Liver (tissue), 9 donors: Measurements from ENCODE around the gene ZNF677. TPM values are rescaled to one million over a fixed set of nuclear protein-coding genes. Genes with fewer than 3 reads are reported as not detected.

Experiments
- DNase-seq: peaks from one replicate; pipeline ENCODE4 v3.0.0-alpha.2; 2017; ENCODE audit warnings: low spot score
- H3K27ac ChIP-seq, 2 donors: one replicate each; pipeline ENCODE4 v1.7.0; 2013; ENCODE audit warnings: inconsistent platforms in 2 of 2, low read length in 2 of 2, control low read depth in 1 of 2, low read depth in 1 of 2, mild to moderate bottlenecking in 1 of 2
- H3K27me3 ChIP-seq, 4 donors: one replicate each; pipeline versions ENCODE4 v1.6.1 to v1.7.0; 2013; ENCODE audit warnings: low read length in 3 of 4, inconsistent platforms in 1 of 4, mild to moderate bottlenecking in 1 of 4, moderate library complexity in 1 of 4; ENCODE audit not compliant: control insufficient read depth in 4 of 4, insufficient read depth in 4 of 4
- H3K36me3 ChIP-seq, 4 donors: one replicate each; pipeline versions ENCODE4 v1.6.1 to v1.7.0; 2013; ENCODE audit warnings: low read length in 3 of 4, mild to moderate bottlenecking in 3 of 4, low read depth in 1 of 4, moderate library complexity in 1 of 4; ENCODE audit not compliant: control insufficient read depth in 4 of 4, insufficient read depth in 3 of 4
- H3K4me1 ChIP-seq, 4 donors: one replicate each; pipeline versions ENCODE4 v1.6.1 to v1.7.0; 2013; ENCODE audit warnings: low read length in 3 of 4, mild to moderate bottlenecking in 3 of 4, moderate library complexity in 1 of 4; ENCODE audit not compliant: control insufficient read depth in 4 of 4, insufficient read depth in 4 of 4
- H3K4me3 ChIP-seq, 3 donors: one replicate each; pipeline versions ENCODE4 v1.6.1 to v1.7.0; 2013; ENCODE audit warnings: low read length in 3 of 3, control low read depth in 1 of 3, low read depth in 1 of 3, mild to moderate bottlenecking in 1 of 3
- H3K9ac ChIP-seq, 2 donors: one replicate each; pipeline ENCODE4 v1.7.0; 2013; ENCODE audit warnings: low read length in 2 of 2, mild to moderate bottlenecking in 2 of 2, moderate library complexity in 2 of 2, control low read depth in 1 of 2, low read depth in 1 of 2
- H3K9me3 ChIP-seq, 4 donors: one replicate each; pipeline versions ENCODE4 v1.6.1 to v1.7.0; 2013; ENCODE audit warnings: low read length in 3 of 4; ENCODE audit not compliant: control insufficient read depth in 4 of 4
- ATF3 ChIP-seq: IDR thresholded peaks from 2 replicates; pipeline ENCODE4 v1.6.1; 2016; ENCODE audit warnings: antibody characterized with exemption
- EGR1 ChIP-seq, 2 donors: IDR thresholded peaks; 2 replicates each; pipeline ENCODE4 v1.6.1; 2016 to 2018; ENCODE audit warnings: antibody characterized with exemption in 2 of 2, low read depth in 2 of 2
- FOXA2 ChIP-seq: IDR thresholded peaks from 2 replicates; pipeline ENCODE4 v1.6.1; 2016; ENCODE audit warnings: antibody characterized with exemption
- GABPA ChIP-seq, 2 donors: IDR thresholded peaks in 1 of 2; conservative IDR thresholded peaks in 1 of 2; 2 replicates each; pipeline ENCODE4 v1.6.1; 2016; ENCODE audit warnings: antibody characterized with exemption in 2 of 2, mild to moderate bottlenecking in 1 of 2, moderate library complexity in 1 of 2
- HNF4A ChIP-seq, 2 donors: conservative IDR thresholded peaks; 2 replicates each; pipeline ENCODE4 v1.6.1; 2016; ENCODE audit warnings: antibody characterized with exemption in 2 of 2, mild to moderate bottlenecking in 2 of 2
- HNF4G ChIP-seq: IDR thresholded peaks from 2 replicates; pipeline ENCODE4 v1.6.1; 2016; ENCODE audit warnings: antibody characterized with exemption
- RAD21 ChIP-seq, 2 donors: IDR thresholded peaks; 2 replicates each; pipeline ENCODE4 v1.6.1; 2016; ENCODE audit warnings: antibody characterized with exemption in 2 of 2, mild to moderate bottlenecking in 2 of 2
- RXRA ChIP-seq, 2 donors: IDR thresholded peaks; 2 replicates each; pipeline ENCODE4 v1.6.1; 2017 to 2018; ENCODE audit warnings: antibody characterized with exemption in 2 of 2, mild to moderate bottlenecking in 1 of 2
- TAF1 ChIP-seq: conservative IDR thresholded peaks from 2 replicates; pipeline ENCODE4 v1.6.1; 2016; ENCODE audit warnings: antibody characterized with exemption, mild to moderate bottlenecking
- ZBTB33 ChIP-seq: IDR thresholded peaks from 2 replicates; pipeline ENCODE4 v1.6.1; 2016; ENCODE audit warnings: antibody characterized with exemption
- WGBS: extraction: QIAGEN DNeasy Blood & Tissue Kit; methylation state at CpG from one replicate; pipeline ENCODE4 v1.1.7; 2013; 5-methylcytosine and 5-hydroxymethylcytosine counted together
- polyA plus RNA-seq, 2 donors: library from polyadenylated mRNA; stranded (reverse) in 1 of 2; unstranded in 1 of 2; fragments of 200-250 nt in 1 of 2; fragments of >200 nt in 1 of 2; fragmentation: Nextera tagmentation in 1 of 2; extraction: Ambion mirVana in 1 of 2; gene quantifications; one replicate each; pipeline versions ENCODE4 v1.2.1 to v1.2.3, GENCODE V29; 2013 to 2015
- total RNA-seq, 2 donors: library from RNA; depleted of rRNA; stranded (reverse); fragments of >200 nt; gene quantifications; one replicate each; pipeline ENCODE4 v1.2.3, GENCODE V29; 2014
- TF ChIP-seq, protein P1 (sequence below): fragments of 150-350 bp; IDR thresholded peaks from 2 replicates; pipeline ENCODE4 v1.5.1; 2017; ENCODE audit warnings: improper control_type of control experiment, low read depth, low read length; ENCODE audit not compliant: missing input control
- TF ChIP-seq, protein P2 (sequence below): IDR thresholded peaks from 2 replicates; pipeline ENCODE4 v1.6.1; 2016; ENCODE audit warnings: antibody characterized with exemption
- donor health status: healthy.
- donor health status: healthy.
- donor health status: healthy.
- donor health status: healthy.
- donor health status: healthy.

ZNF677 gene
- total and polyA plus RNA-seq, 4 donors: 1.0 to 6.8 (median 1.5) TPM

DNA sequence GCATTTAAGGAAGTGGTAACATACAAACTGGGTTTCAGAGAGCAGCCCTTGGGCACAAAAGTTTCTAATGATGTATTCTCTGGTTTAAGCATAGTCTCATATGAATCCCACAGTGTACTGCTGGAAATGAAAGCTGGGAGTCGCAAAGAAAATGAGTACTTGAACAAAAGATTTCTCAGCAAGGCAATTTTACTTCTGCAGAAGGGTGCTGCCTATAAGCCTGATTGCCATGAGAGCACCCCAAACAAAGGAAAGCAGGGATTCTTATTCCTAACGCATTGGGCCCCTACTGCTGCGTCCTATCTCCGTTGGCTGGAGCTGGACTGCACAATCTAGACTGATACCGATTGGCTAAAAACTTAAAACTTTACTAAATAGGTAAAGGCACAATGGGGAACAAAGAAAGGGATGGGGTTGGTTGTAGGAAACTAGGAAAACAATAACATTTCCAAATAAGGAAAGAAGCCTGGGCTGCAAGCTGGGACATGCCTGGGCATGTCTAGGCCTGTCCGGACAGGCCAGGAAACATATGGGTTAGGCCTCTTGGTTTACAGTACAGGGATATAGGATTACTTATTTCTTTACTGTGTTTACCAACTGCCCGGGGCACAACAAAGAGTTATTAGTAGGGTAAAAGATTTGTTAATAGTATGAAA lies 40.2 kb upstream of the ZNF677 start:
- DNase-seq: no peak
- H3K9ac ChIP-seq: no peak overlapping the region
- H3K9me3 ChIP-seq: peaks cover 17 to 39% (median 24%) of the 10 kb centered on the region in 4 donors
- WGBS: 69% methylated on average over 7 of the region's 7 CpGs
- no peaks in the 10 kb centered on the region for H3K27me3 ChIP-seq
- no peak overlapping the region for H3K27ac ChIP-seq
- peak overlapping the region in 1 of 3 donors; percentile 23 for H3K4me3 ChIP-seq
- TF ChIP-seq, protein P1, sequence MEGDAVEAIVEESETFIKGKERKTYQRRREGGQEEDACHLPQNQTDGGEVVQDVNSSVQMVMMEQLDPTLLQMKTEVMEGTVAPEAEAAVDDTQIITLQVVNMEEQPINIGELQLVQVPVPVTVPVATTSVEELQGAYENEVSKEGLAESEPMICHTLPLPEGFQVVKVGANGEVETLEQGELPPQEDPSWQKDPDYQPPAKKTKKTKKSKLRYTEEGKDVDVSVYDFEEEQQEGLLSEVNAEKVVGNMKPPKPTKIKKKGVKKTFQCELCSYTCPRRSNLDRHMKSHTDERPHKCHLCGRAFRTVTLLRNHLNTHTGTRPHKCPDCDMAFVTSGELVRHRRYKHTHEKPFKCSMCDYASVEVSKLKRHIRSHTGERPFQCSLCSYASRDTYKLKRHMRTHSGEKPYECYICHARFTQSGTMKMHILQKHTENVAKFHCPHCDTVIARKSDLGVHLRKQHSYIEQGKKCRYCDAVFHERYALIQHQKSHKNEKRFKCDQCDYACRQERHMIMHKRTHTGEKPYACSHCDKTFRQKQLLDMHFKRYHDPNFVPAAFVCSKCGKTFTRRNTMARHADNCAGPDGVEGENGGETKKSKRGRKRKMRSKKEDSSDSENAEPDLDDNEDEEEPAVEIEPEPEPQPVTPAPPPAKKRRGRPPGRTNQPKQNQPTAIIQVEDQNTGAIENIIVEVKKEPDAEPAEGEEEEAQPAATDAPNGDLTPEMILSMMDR: no peak
- TF ChIP-seq RAD21 (IDR thresholded peaks at IDR 0.05) (no peak), TAF1 (no peak), GABPA (IDR thresholded peaks at IDR 0.05 in 1 of 2, conservative IDR thresholded peaks at IDR 0.05 in 1 of 2) (no peak), ZBTB33 (no peak)
- TF ChIP-seq, protein P2, sequence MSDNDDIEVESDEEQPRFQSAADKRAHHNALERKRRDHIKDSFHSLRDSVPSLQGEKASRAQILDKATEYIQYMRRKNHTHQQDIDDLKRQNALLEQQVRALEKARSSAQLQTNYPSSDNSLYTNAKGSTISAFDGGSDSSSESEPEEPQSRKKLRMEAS: no peak
- no peaks in the 10 kb centered on the region for H3K36me3 ChIP-seq
- no peaks in the 10 kb centered on the region for H3K4me1 ChIP-seq

- no peak overlapping the region for H3K27ac ChIP-seq
- H3K4me3 ChIP-seq: peak overlapping the region in 1 of 3 donors; percentile 17
- no peak overlapping the region for H3K9ac ChIP-seq
- no peak for DNase-seq
- TF ChIP-seq HNF4G (no peak), FOXA2 (no peak), EGR1 (IDR thresholded peaks at IDR 0.05; ENCODE audit: low read depth in 2 of 2) (no peak), RXRA (IDR thresholded peaks at IDR 0.05) (no peak), HNF4A (conservative IDR thresholded peaks at IDR 0.05) (no peak), RAD21 (IDR thresholded peaks at IDR 0.05) (no peak), ATF3 (no peak)
- H3K27me3 ChIP-seq: no peaks in the 10 kb centered on the region
- H3K4me1 ChIP-seq: no peaks in the 10 kb centered on the region
- peaks cover 17 to 34% (median 22%) of the 10 kb centered on the region in 4 donors for H3K9me3 ChIP-seq
- no peaks in the 10 kb centered on the region for H3K36me3 ChIP-seq
- 86% methylated on average over 47 of the region's 47 CpGs for WGBS
These were observed 36.3 kb upstream of the ZNF677 start for GRCh38 chr19:53290758-53291549.
